Activated gamma-delta T cell treated with anti-CD3 and anti-CD28 coated beads, Interleukin-2, amount 50 U/mL, for 16 hours (primary cell): ENCODE data around the gene ITPRIP.

Source experiments
- DNase-seq: peaks from one replicate; pipeline ENCODE4 v3.0.0-alpha.2; 2020; ENCODE audit warnings: low read depth

Gene ITPRIP

DNA sequence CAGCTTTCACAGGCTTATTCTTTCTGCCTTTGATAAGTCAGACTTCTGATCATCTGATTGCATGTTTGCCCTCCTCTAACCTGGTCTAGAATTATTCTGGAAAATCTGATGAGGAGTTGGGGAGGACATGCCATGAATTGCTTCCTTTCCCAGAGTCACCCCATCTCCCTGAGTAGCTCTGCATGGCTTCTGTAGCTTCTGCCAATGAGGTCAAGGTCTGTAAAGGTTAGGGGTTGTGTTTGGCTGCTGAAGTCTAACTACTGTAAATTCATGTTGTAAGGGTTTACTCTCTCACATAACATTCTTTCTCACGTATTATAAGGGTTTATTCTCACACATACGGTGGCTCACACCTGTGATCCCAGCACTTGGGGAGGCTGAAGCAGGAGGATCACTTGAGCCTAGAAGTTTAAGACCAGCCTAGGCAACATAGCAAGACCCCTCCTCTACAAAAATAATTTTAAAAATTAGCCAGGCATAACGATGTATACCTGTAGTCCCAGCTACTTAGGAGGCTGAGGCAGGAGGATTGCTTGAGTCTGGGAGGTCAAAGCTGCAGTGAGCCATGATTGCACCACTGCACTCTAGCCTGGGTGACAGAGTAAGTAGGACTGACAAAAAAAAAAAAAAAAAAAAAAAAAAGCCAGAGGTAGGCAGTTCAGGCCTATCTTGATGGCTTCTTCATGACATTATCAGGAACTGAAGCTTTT lies 58.6 kb downstream of the ITPRIP start:
- no peak for DNase-seq

DNA sequence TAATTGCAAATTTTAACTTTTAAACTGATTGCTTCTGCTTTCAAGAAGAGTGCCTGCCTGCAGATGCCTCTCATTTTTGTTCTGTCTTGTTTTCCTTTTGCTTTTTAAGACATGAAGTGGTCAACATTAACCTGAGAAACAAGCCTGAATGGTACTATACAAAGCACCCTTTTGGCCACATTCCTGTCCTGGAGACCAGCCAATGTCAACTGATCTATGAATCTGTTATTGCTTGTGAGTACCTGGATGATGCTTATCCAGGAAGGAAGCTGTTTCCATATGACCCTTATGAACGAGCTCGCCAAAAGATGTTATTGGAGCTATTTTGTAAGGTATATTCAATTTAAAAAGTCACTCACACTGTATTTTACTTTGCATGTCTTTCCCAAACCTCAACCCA lies 60.5 kb downstream of the ITPRIP start:
- no peak for DNase-seq

DNA sequence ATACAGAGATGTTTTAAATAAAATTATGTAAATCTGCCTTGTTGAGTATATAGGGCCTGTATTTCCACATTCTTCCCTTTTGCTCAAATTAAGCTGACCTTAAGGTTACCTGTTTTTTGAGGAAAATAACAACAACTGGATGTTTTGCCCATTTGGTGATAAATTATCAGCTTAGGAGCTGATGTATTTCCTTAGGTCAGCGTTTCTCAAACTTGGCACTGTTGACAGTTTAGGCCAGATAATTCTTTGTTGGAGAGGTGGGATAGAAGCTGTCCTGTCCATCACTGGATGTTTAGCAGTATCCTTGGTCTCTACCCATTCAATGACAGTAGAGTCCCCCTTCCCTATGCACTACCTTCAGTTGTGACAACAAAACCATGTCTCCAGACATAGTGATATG lies 62.1 kb downstream of the ITPRIP start:
- no peak for DNase-seq

DNA sequence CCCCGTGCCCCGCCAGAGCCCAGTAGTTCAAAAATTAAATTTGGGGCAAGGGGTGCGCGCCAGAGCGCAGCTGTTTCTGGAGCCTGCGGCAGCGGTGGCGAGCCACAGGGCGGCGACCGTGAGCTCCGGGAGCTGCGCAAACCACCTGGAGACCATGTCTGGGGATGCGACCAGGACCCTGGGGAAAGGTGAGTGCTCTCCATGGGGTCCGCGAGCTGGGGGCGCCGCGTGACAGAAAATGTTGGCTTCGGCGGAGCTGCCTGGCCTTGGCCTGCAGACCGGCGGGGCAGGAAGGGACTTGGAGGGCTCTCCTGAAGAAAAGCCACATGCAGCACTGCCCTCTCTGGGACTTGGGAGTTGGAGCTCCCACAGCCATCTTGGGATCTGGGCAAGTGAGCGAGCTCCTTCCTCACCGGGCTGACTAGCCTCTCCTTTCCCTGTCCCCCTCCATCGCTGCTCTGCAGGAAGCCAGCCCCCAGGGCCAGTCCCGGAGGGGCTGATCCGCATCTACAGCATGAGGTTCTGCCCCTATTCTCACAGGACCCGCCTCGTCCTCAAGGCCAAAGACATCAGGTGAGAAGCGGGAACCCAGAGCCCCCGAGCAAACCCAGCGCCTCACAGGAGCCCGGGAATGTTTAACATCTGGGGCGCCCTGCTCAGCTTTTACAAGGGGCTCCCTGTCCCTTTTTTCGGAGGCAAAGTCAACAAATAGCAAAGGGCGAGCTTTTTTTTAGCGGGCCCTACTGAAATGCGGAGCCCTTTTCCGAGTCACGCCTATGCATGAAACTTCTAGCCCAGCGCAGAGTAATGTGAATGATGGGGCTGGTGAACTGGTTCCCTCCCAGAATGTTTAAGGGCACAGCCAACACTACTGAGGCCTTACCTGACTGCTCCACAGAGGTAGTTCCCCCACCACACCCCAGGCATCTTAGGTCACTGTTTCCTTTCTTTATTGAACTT lies 63.2 kb downstream of the ITPRIP start:
- no peak for DNase-seq

DNA sequence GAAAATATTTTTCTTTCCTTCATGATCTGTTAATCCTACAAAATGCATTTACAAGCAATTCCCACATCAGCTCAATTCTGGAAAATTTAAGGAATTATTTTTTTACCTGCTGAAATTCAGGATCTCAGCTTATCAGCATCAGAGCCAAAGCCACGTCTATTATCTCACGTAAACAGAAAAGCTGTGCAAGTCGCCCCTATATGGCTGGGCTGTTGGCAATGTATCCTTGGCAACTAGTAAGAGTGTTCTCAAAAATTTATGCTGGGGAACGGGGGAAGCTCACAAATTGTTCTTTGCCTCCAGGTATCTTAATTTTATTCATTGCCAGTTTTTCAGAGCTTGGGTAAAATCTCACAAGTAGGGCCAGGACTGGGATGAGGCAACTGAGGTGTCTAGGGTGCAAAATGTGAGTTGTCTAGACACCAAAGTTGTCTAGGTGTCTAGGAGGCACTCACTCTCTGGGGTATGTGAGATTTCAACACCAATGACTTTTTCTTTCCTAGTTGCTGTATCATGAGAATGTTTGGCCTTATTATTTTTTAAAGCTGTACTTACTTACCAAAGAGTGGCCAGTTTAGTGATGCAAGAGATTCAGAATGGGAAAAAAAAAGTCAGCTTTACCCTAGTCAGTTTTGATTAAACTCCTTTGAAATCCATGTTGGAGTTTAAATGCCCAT lies 64.2 kb downstream of the ITPRIP start:
- DNase-seq: no peak

DNA sequence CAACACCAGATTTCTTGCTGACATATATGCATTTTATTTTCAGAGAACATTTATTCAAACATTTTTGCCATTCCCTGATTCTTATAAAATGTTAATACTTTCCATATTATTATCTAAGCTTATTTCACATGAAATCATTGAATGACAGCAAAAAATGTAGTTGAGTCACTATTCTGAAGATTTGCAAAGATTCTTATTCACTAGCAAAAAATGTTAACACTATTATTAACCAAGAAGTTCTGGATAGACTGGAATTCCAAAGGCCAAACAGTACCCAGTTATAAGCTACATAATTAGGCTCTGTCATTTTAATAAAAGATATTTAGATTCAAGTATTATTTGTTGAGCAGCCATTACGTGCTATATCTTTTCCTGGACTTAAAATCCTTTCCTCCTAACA lies 65.0 kb downstream of the ITPRIP start:
- no peak for DNase-seq

DNA sequence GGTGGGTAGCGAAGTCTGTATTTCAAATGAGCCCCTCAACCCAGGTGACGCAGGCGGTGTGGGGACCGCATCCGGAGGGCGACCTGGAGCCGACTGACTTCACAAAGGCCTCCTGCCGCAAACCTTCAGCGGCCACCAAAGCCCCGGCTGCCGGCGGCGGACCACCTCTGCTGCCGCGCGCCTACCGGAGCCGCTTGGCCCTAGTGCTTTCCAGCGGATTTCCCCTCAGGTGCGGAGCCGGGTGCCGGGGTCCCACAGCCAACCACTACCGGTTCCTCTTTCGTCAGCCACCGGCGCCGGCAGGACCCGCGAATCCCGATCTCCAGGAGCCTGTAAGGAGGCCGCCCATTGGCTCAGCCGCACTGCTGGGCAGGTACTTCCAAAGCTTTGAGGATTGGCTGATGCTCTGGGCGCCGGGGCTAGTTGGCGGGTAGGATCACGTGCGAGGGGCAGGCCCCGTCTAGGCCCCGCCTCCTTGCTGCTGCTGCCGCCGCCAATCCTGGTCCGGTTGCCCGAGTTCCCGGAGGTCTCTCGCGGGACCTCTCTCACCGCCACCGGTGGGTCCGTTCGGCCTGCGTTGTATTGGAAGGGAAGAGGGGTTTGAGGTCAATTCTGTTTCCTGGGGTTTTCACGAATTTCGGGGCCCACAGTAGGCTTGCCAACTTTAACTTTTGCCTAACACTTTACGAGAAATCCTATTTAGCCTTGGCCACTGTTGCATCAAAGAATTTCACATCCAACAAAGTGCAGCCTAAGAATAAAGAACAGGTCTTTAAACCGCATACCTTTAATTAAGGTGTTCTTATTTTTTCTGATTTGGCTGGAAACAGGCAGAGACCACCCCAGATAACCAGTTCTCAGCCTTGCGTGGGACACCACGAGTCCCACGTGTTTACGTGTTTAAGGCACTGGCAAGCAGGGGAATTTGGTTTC lies 69.3 kb downstream of the ITPRIP start, which contains the start of gene GSTO2:
Gene GSTO2, plus strand, starts transcription at position 472 of the 933 bp plus-strand sequence. CDS start 5,732 bp downstream, outside the sequence.
- peak; percentile 97 for DNase-seq

DNA sequence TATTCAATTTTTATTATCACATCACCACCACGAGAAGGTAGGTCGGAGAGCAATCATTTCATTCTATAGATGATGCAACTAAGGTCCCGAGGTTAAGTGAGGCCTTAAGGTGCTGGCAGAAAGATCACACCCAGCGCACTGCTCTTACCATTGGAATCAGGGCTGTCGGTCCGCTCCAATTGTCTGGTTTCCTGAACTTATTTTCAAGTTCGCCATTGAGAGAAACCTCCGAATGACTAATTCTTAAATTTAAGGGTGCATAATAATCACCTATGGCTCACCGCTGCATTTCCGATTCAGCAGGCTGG lies 69.9 kb downstream of the ITPRIP start:
- DNase-seq: no peak

DNA sequence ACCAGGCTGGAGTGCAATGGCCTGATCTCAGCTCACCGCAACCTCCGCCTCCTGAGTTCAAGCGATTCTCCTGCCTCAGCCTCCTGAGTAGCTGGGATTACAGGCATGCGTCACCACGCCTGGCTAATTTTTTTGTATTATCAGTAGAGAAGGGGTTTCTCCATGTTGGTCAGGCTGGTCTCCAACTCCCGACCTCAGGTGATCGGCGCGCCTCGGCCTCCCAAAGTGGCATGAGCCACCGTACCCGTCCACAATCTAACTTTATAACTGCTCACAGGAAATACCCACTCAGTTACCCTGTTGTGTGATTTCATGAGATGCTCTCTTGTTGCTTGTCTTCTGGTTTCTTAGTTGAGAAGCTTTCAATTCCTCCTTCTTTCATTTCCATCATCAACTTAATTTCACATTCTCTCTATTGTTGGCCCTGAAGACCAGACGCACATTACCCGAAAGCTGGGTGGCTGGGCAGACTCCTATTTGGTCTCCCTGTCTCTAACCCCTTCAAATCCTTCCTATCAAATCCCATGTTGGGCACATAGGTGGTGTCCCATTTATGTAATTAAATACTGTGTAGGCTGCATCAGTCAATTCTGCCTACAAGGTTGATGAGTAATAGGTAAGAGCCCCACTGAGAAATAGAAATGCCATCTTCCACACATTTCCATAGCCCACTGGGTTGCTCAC lies 70.4 kb downstream of the ITPRIP start:
- no peak for DNase-seq

DNA sequence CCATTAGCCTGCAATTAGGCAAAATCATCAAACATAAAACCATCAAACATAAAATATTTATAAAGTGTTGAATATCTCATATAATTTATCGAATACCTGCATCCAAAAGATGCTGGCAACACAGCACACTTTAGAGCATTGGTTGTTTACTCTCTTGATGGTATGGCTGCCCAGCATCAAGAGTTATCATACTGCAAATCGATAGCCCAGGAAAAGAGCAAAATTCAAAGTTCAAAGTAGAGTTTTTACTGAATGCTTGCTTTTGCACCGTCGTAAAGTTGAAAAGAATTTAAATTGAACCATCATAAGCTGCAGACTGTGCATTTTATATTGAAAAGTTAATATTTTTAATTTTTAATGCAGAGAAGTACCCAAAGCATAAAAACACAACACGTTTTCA lies 73.5 kb downstream of the ITPRIP start:
- DNase-seq: no peak

DNA sequence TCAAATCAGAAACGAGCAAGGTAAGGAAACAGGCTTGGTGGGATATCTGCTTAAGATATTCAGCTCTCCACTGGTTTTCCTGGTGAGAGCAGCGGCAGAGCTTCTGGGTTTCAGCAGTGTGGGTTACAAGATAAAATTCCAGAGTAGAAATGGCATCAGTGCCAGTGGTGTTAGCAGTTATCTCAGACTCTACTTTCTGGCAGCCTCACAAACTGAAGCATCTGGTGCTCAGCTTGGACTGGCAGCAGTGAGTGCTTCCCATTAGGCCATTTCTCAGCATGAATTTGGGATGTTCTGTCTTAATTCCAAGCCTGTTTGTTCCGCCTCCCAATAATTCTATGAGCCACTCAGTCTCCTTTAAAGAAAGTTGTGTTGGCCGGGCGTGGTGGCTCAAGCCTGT lies 76.2 kb downstream of the ITPRIP start:
- DNase-seq: no peak

DNA sequence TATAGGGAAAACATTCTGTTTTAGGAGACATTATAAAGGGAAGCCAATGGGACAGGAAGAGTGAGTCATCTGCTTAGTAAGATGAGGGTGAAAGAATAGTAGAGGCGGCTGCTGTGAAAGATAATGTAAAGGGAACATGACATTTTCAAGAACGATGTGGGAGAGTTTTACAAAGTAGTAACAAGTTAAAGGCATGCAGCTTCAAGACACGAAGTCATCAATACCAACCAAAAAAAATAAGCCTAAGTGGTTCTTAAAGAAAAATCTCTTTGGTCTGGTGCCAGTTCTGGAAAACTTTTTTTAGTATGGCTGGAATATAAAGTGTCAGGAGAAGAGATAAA lies 77.5 kb downstream of the ITPRIP start:
- DNase-seq: no peak

DNA sequence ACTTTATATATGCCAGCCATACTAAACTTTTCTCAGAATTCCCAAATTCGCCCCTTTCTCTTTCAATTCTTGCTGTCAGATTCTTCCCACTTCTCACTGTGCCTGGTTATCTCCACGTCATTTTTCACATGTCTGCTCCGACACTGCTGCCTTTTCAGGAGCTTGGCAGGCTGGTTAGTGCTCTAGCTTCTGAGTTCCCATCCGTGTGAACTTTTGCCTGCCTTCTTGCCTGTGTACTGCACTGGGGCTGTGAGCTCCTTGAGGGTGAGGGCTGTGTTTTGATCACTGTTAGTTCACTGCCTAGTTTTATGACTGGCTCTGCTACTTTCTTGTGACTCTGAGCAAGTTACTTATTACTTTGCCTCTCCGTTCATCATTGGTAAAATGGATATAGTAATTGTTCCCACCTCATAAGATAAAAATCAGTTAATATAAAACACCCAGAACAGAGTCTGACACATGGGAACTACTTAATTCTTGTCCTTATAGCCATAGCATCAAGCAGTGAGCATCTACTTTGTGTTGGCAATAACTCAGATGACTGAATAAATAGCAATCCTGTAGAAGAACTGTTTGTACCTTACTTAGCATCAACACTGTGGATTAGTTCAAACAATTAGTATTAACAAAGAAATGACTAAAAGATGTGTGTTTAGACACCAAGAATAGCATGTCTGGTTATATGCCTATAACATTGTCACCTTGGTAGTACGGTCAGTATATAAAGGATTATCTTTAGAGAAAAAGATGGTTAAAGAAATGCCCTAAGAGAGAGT lies 78.1 kb downstream of the ITPRIP start:
- DNase-seq: no peak
